Endothelial cell of umbilical vein (primary cell): ENCODE data around the gene ANO1. TPM values are rescaled to one million over a fixed set of nuclear protein-coding genes. Genes with fewer than 3 reads are reported as not detected.

ENCODE experiments used
- BruUV-seq: library from RNA; stranded (reverse); fragments of 400-500 nt; replicated peaks from 2 replicates; lab custom pipeline; 2021; lab: Mats Ljungman, UMichigan
- CTCF ChIA-PET: fragments of 300-600, 350-600 bp; sonication (Branson Sonifier 250); formaldehyde crosslinking; loops from one replicate; lab custom pipeline; 2021; ENCODE audit warnings: antibody characterized with exemption, inconsistent platforms; lab: Charles Lee
- POLR2A ChIA-PET: fragments of 300-600, 350-600 bp; sonication (Branson Sonifier 250); formaldehyde crosslinking; loops from one replicate; lab custom pipeline; 2021; ENCODE audit warnings: antibody characterized with exemption, inconsistent platforms; lab: Charles Lee
- DNase-seq: peaks from one replicate; pipeline ENCODE4 v3.0.0-alpha.2; 2011; ENCODE audit warnings: low read depth, low spot score
- FAIRE-seq: peaks from 2 replicates; lab custom pipeline; 2011; peaks lifted over from hg19 to GRCh38; lab: Jason Lieb, UNC
- H2AFZ ChIP-seq: 2 replicates; pipeline ENCODE4 v1.6.0; 2012; ENCODE audit warnings: low read depth, low read length, control low read depth, inconsistent platforms
- H3K27ac ChIP-seq: 2 replicates; pipeline ENCODE4 v1.5.1; 2011; ENCODE audit warnings: low read depth, mild to moderate bottlenecking, control low read depth, low read length, moderate library complexity; ENCODE audit not compliant: insufficient read depth
- H3K27me3 ChIP-seq, 2 experiments: 2 replicates each; pipeline versions ENCODE4 v1.6.0 to v1.6.1; 2011; ENCODE audit warnings: low read length in 2 of 2, mixed read lengths in 1 of 2; ENCODE audit not compliant: control insufficient read depth in 2 of 2, insufficient read depth in 2 of 2
- H3K36me3 ChIP-seq, 2 experiments: 2 replicates in 1 of 2; 3 replicates in 1 of 2; pipeline ENCODE4 v1.5.1; 2011; ENCODE audit warnings: low read length in 2 of 2, mild to moderate bottlenecking in 1 of 2, moderate library complexity in 1 of 2; ENCODE audit not compliant: control insufficient read depth in 2 of 2, insufficient read depth in 2 of 2; ENCODE audit errors: extremely low read depth in 1 of 2
- H3K4me1 ChIP-seq: 3 replicates; pipeline ENCODE4 v1.5.1; 2011; ENCODE audit warnings: mild to moderate bottlenecking, low read length; ENCODE audit not compliant: control insufficient read depth, insufficient read depth; ENCODE audit errors: extremely low read depth
- H3K4me2 ChIP-seq: 2 replicates; pipeline ENCODE4 v1.6.1; 2011; ENCODE audit warnings: low read length, control low read depth, mixed read lengths; ENCODE audit not compliant: insufficient read depth
- H3K4me3 ChIP-seq, 3 experiments: fragments of 200-600 bp in 1 of 3; sonication (generic), shearing (Covaris generic) in 1 of 3; replicated peaks in 1 of 3; 2 replicates each; pipeline ENCODE4 v1.5.1; 2011 to 2016; ENCODE audit warnings: control low read depth in 3 of 3, low read length in 3 of 3, mild to moderate bottlenecking in 2 of 3, inconsistent platforms in 1 of 3, low read depth in 1 of 3, moderate library complexity in 1 of 3; ENCODE audit not compliant: insufficient read depth in 1 of 3
- H3K79me2 ChIP-seq: 2 replicates; pipeline ENCODE4 v1.6.0; 2012; ENCODE audit warnings: low read length, inconsistent platforms; ENCODE audit not compliant: control insufficient read depth, insufficient read depth
- H3K9ac ChIP-seq: replicated peaks from 2 replicates; pipeline ENCODE3; 2011; ENCODE audit warnings: low read length, control low read depth; ENCODE audit not compliant: insufficient read depth; ENCODE audit errors: extremely low read depth
- H3K9me1 ChIP-seq: replicated peaks from 3 replicates; pipeline ENCODE4 v1.6.0; 2011; ENCODE audit warnings: mild to moderate bottlenecking, low read length; ENCODE audit not compliant: control insufficient read depth, insufficient read depth; ENCODE audit errors: extremely low read depth
- H3K9me3 ChIP-seq: replicated peaks from 2 replicates; pipeline ENCODE4 v1.5.1; 2012; ENCODE audit warnings: low read length, inconsistent platforms; ENCODE audit not compliant: control insufficient read depth, insufficient read depth
- H4K20me1 ChIP-seq: replicated peaks from 2 replicates; pipeline ENCODE3; 2011; ENCODE audit warnings: mild to moderate bottlenecking, low read length; ENCODE audit not compliant: control insufficient read depth, insufficient read depth; ENCODE audit errors: extremely low read depth
- CTCF ChIP-seq, 2 donors: IDR thresholded peaks; 1 replicate in 1 of 2; 2 replicates in 1 of 2; pipeline ENCODE4 v1.5.1; 2011; ENCODE audit warnings: low read length in 2 of 2, mild to moderate bottlenecking in 2 of 2, moderate library complexity in 2 of 2, control low read depth in 1 of 2, inconsistent platforms in 1 of 2, low read depth in 1 of 2; ENCODE audit not compliant: insufficient read depth in 1 of 2; ENCODE audit errors: extremely low read depth in 1 of 2
- EZH2 ChIP-seq: IDR thresholded peaks from 2 replicates; pipeline ENCODE4 v1.6.1; 2012; ENCODE audit warnings: borderline replicate concordance, low read depth, mild to moderate bottlenecking, moderate library complexity, low read length, inconsistent platforms; ENCODE audit not compliant: severe bottlenecking
- FOS ChIP-seq: IDR thresholded peaks from 2 replicates; pipeline ENCODE4 v1.6.1; 2011; ENCODE audit warnings: mild to moderate bottlenecking, low read length, moderate library complexity, borderline replicate concordance; ENCODE audit not compliant: insufficient read depth
- GATA2 ChIP-seq: IDR thresholded peaks from 2 replicates; pipeline ENCODE4 v1.7.0; 2011; ENCODE audit warnings: low read depth, mild to moderate bottlenecking, moderate library complexity, mixed read lengths, low read length; ENCODE audit not compliant: insufficient read length, insufficient read depth
- JUN ChIP-seq: IDR thresholded peaks from 2 replicates; pipeline ENCODE4 v1.6.1; 2011; ENCODE audit warnings: borderline replicate concordance, low read depth; ENCODE audit not compliant: insufficient read length, insufficient read depth
- MAX ChIP-seq: IDR thresholded peaks from 2 replicates; pipeline ENCODE4 v1.6.1; 2011; ENCODE audit not compliant: insufficient read depth, insufficient read length
- MYC ChIP-seq: IDR thresholded peaks from one replicate; pipeline ENCODE4 v1.6.1; 2011; ENCODE audit warnings: mild to moderate bottlenecking, low read depth, low read length
- POLR2A ChIP-seq: IDR thresholded peaks from 2 replicates; pipeline ENCODE4 v1.6.1; 2012; ENCODE audit warnings: low read depth, mild to moderate bottlenecking, control low read depth, low read length
- POLR2AphosphoS5 ChIP-seq: IDR thresholded peaks from 2 replicates; pipeline ENCODE4 v1.6.1; 2012; ENCODE audit warnings: low read depth, mild to moderate bottlenecking, control low read depth, low read length, moderate library complexity; ENCODE audit not compliant: insufficient read depth
- dilution Hi-C: fragments of 300-500 bp; cut with MboI; formaldehyde crosslinking; loops from one replicate; pipeline ENCODE4 v1.15.0; 2019; ENCODE audit warnings: low sequenced_read_pairs; ENCODE audit not compliant: extremely low pct_ligation_motif_present
- intact Hi-C: fragments of 100-400 bp; cut with micrococcal nuclease; formaldehyde crosslinking; loops from one replicate; pipeline ENCODE4 v1.10.0; 2022
- polyA plus RNA-seq, 4 experiments: library from polyadenylated mRNA; depleted of rRNA in 3 of 4; stranded (reverse) in 3 of 4; unstranded in 1 of 4; fragments of >200 nt; gene quantifications; 2 replicates each; pipeline versions ENCODE4 v1.2.1 to v1.2.3, GENCODE V29; 2011 to 2012; ENCODE audit warnings: missing spikeins in 1 of 4
- total RNA-seq: library from RNA; stranded (reverse); gene quantifications from 2 replicates; pipeline ENCODE4 v1.2.3, GENCODE V29; 2021

ANO1 gene
- total and polyA plus RNA-seq, 2 donors (not counting 3 experiments of a cell fraction or from before 2014, with no cell fraction given) = 0.03 to 0.40 TPM

GRCh38 chr11:70111269-70112016, 33.3 kb downstream of the ANO1 start:
- dilution Hi-C loops (no loop called here), intact Hi-C loops (no loop called here)
- ChIA-PET POLR2A (no interaction called here), CTCF (interaction anchor here (0.6 to 0.9 kb wide), 2 partner anchors 86 to 162 kb away, joined by 3 to 4 read pairs; no protein-coding TSS in a partner anchor)
- Histone ChIP-seq H3K4me2 (no peak overlapping the region), H3K4me1 (no peaks in the 10 kb centered on the region), H3K4me3 (no peak overlapping the region), H3K9me3 (no peaks in the 10 kb centered on the region), H3K9me1 (no peaks in the 10 kb centered on the region), H4K20me1 (no peaks in the 10 kb centered on the region), H3K9ac (no peak overlapping the region), H3K36me3 (no peaks in the 10 kb centered on the region), H3K27me3 (no peaks in the 10 kb centered on the region), H2AFZ (no peak overlapping the region), H3K27ac (no peak overlapping the region), H3K79me2 (no peaks in the 10 kb centered on the region)
- no peak for DNase-seq
- FAIRE-seq = no peak
- TF ChIP-seq MYC (no peak), FOS (no peak), GATA2 (no peak), MAX (no peak), JUN (no peak), POLR2AphosphoS5 (no peak), EZH2 (no peak), CTCF (IDR thresholded peaks at IDR 0.05; ENCODE audit: extremely low read depth in 1 of 2, insufficient read depth in 1 of 2, low read depth in 1 of 2, low read length in 2 of 2) (no peak), POLR2A (no peak)
- no TSS peak for BruUV-seq
